Endothelial cell of umbilical vein (primary cell): Measurements from ENCODE around the gene SLAIN2. TPM values are rescaled to one million over a fixed set of nuclear protein-coding genes. Genes with fewer than 3 reads are reported as not detected.

Experiments
- BruUV-seq: library from RNA; stranded (reverse); fragments of 400-500 nt; replicated peaks from 2 replicates; lab custom pipeline; 2021; lab: Mats Ljungman, UMichigan
- CTCF ChIA-PET: fragments of 300-600, 350-600 bp; sonication (Branson Sonifier 250); formaldehyde crosslinking; loops from one replicate; lab custom pipeline; 2021; ENCODE audit warnings: antibody characterized with exemption, inconsistent platforms; lab: Charles Lee
- POLR2A ChIA-PET: fragments of 300-600, 350-600 bp; sonication (Branson Sonifier 250); formaldehyde crosslinking; loops from one replicate; lab custom pipeline; 2021; ENCODE audit warnings: antibody characterized with exemption, inconsistent platforms; lab: Charles Lee
- DNase-seq: peaks from one replicate; pipeline ENCODE4 v3.0.0-alpha.2; 2011; ENCODE audit warnings: low read depth, low spot score
- FAIRE-seq: peaks from 2 replicates; lab custom pipeline; 2011; peaks lifted over from hg19 to GRCh38; lab: Jason Lieb, UNC
- H2AFZ ChIP-seq: 2 replicates; pipeline ENCODE4 v1.6.0; 2012; ENCODE audit warnings: low read depth, low read length, control low read depth, inconsistent platforms
- H3K27ac ChIP-seq: 2 replicates; pipeline ENCODE4 v1.5.1; 2011; ENCODE audit warnings: low read depth, mild to moderate bottlenecking, control low read depth, low read length, moderate library complexity; ENCODE audit not compliant: insufficient read depth
- H3K27me3 ChIP-seq, 2 experiments: 2 replicates each; pipeline versions ENCODE4 v1.6.0 to v1.6.1; 2011; ENCODE audit warnings: low read length in 2 of 2, mixed read lengths in 1 of 2; ENCODE audit not compliant: control insufficient read depth in 2 of 2, insufficient read depth in 2 of 2
- H3K36me3 ChIP-seq, 2 experiments: 2 replicates in 1 of 2; 3 replicates in 1 of 2; pipeline ENCODE4 v1.5.1; 2011; ENCODE audit warnings: low read length in 2 of 2, mild to moderate bottlenecking in 1 of 2, moderate library complexity in 1 of 2; ENCODE audit not compliant: control insufficient read depth in 2 of 2, insufficient read depth in 2 of 2; ENCODE audit errors: extremely low read depth in 1 of 2
- H3K4me1 ChIP-seq: 3 replicates; pipeline ENCODE4 v1.5.1; 2011; ENCODE audit warnings: mild to moderate bottlenecking, low read length; ENCODE audit not compliant: control insufficient read depth, insufficient read depth; ENCODE audit errors: extremely low read depth
- H3K4me2 ChIP-seq: 2 replicates; pipeline ENCODE4 v1.6.1; 2011; ENCODE audit warnings: low read length, control low read depth, mixed read lengths; ENCODE audit not compliant: insufficient read depth
- H3K4me3 ChIP-seq, 3 experiments: fragments of 200-600 bp in 1 of 3; sonication (generic), shearing (Covaris generic) in 1 of 3; replicated peaks in 1 of 3; 2 replicates each; pipeline ENCODE4 v1.5.1; 2011 to 2016; ENCODE audit warnings: control low read depth in 3 of 3, low read length in 3 of 3, mild to moderate bottlenecking in 2 of 3, inconsistent platforms in 1 of 3, low read depth in 1 of 3, moderate library complexity in 1 of 3; ENCODE audit not compliant: insufficient read depth in 1 of 3
- H3K79me2 ChIP-seq: 2 replicates; pipeline ENCODE4 v1.6.0; 2012; ENCODE audit warnings: low read length, inconsistent platforms; ENCODE audit not compliant: control insufficient read depth, insufficient read depth
- H3K9ac ChIP-seq: replicated peaks from 2 replicates; pipeline ENCODE3; 2011; ENCODE audit warnings: low read length, control low read depth; ENCODE audit not compliant: insufficient read depth; ENCODE audit errors: extremely low read depth
- H3K9me1 ChIP-seq: replicated peaks from 3 replicates; pipeline ENCODE4 v1.6.0; 2011; ENCODE audit warnings: mild to moderate bottlenecking, low read length; ENCODE audit not compliant: control insufficient read depth, insufficient read depth; ENCODE audit errors: extremely low read depth
- H3K9me3 ChIP-seq: replicated peaks from 2 replicates; pipeline ENCODE4 v1.5.1; 2012; ENCODE audit warnings: low read length, inconsistent platforms; ENCODE audit not compliant: control insufficient read depth, insufficient read depth
- H4K20me1 ChIP-seq: replicated peaks from 2 replicates; pipeline ENCODE3; 2011; ENCODE audit warnings: mild to moderate bottlenecking, low read length; ENCODE audit not compliant: control insufficient read depth, insufficient read depth; ENCODE audit errors: extremely low read depth
- CTCF ChIP-seq, 2 donors: IDR thresholded peaks; 1 replicate in 1 of 2; 2 replicates in 1 of 2; pipeline ENCODE4 v1.5.1; 2011; ENCODE audit warnings: low read length in 2 of 2, mild to moderate bottlenecking in 2 of 2, moderate library complexity in 2 of 2, control low read depth in 1 of 2, inconsistent platforms in 1 of 2, low read depth in 1 of 2; ENCODE audit not compliant: insufficient read depth in 1 of 2; ENCODE audit errors: extremely low read depth in 1 of 2
- EZH2 ChIP-seq: IDR thresholded peaks from 2 replicates; pipeline ENCODE4 v1.6.1; 2012; ENCODE audit warnings: borderline replicate concordance, low read depth, mild to moderate bottlenecking, moderate library complexity, low read length, inconsistent platforms; ENCODE audit not compliant: severe bottlenecking
- FOS ChIP-seq: IDR thresholded peaks from 2 replicates; pipeline ENCODE4 v1.6.1; 2011; ENCODE audit warnings: mild to moderate bottlenecking, low read length, moderate library complexity, borderline replicate concordance; ENCODE audit not compliant: insufficient read depth
- GATA2 ChIP-seq: IDR thresholded peaks from 2 replicates; pipeline ENCODE4 v1.7.0; 2011; ENCODE audit warnings: low read depth, mild to moderate bottlenecking, moderate library complexity, mixed read lengths, low read length; ENCODE audit not compliant: insufficient read length, insufficient read depth
- JUN ChIP-seq: IDR thresholded peaks from 2 replicates; pipeline ENCODE4 v1.6.1; 2011; ENCODE audit warnings: borderline replicate concordance, low read depth; ENCODE audit not compliant: insufficient read length, insufficient read depth
- MYC ChIP-seq: IDR thresholded peaks from one replicate; pipeline ENCODE4 v1.6.1; 2011; ENCODE audit warnings: mild to moderate bottlenecking, low read depth, low read length
- POLR2A ChIP-seq: IDR thresholded peaks from 2 replicates; pipeline ENCODE4 v1.6.1; 2012; ENCODE audit warnings: low read depth, mild to moderate bottlenecking, control low read depth, low read length
- POLR2AphosphoS5 ChIP-seq: IDR thresholded peaks from 2 replicates; pipeline ENCODE4 v1.6.1; 2012; ENCODE audit warnings: low read depth, mild to moderate bottlenecking, control low read depth, low read length, moderate library complexity; ENCODE audit not compliant: insufficient read depth
- dilution Hi-C: fragments of 300-500 bp; cut with MboI; formaldehyde crosslinking; loops from one replicate; pipeline ENCODE4 v1.15.0; 2019; ENCODE audit warnings: low sequenced_read_pairs; ENCODE audit not compliant: extremely low pct_ligation_motif_present
- intact Hi-C: fragments of 100-400 bp; cut with micrococcal nuclease; formaldehyde crosslinking; loops from one replicate; pipeline ENCODE4 v1.10.0; 2022
- polyA plus RNA-seq, 4 experiments: library from polyadenylated mRNA; depleted of rRNA in 3 of 4; stranded (reverse) in 3 of 4; unstranded in 1 of 4; fragments of >200 nt; gene quantifications; 2 replicates each; pipeline versions ENCODE4 v1.2.1 to v1.2.3, GENCODE V29; 2011 to 2012; ENCODE audit warnings: missing spikeins in 1 of 4
- total RNA-seq: library from RNA; stranded (reverse); gene quantifications from 2 replicates; pipeline ENCODE4 v1.2.3, GENCODE V29; 2021
- TF ChIP-seq, protein P1 (sequence below): IDR thresholded peaks from 2 replicates; pipeline ENCODE4 v1.6.1; 2011; ENCODE audit not compliant: insufficient read depth, insufficient read length

Gene SLAIN2
- total and polyA plus RNA-seq, 2 donors (not counting 3 experiments of a cell fraction or from before 2014, with no cell fraction given): 27.4 to 49.5 TPM

- Histone ChIP-seq H3K27me3 (no peaks in the 10 kb centered on the region), H3K9ac (no peak overlapping the region), H3K4me2 (peak overlapping the region; percentile 55), H2AFZ (no peak overlapping the region), H4K20me1 (no peaks in the 10 kb centered on the region), H3K79me2 (no peaks in the 10 kb centered on the region), H3K4me3 (no peak overlapping the region), H3K9me1 (no peaks in the 10 kb centered on the region), H3K4me1 (peaks cover 11% of the 10 kb centered on the region), H3K36me3 (no peaks in the 10 kb centered on the region), H3K9me3 (no peaks in the 10 kb centered on the region), H3K27ac (peak overlapping the region; percentile 23)
- ChIA-PET POLR2A (no interaction called here), CTCF (interaction anchor here (1.4 kb wide), 1 partner anchor 9 kb away, joined by 4 read pairs; no protein-coding TSS in a partner anchor)
- BruUV-seq: no TSS peak
- dilution Hi-C loops: no loop called here
- TF ChIP-seq JUN (peak; percentile 22), POLR2A (no peak), MYC (no peak), EZH2 (no peak), CTCF (IDR thresholded peaks at IDR 0.05; ENCODE audit: extremely low read depth in 1 of 2, insufficient read depth in 1 of 2, low read depth in 1 of 2, low read length in 2 of 2) (no peak), GATA2 (no peak), FOS (peak; percentile 73), POLR2AphosphoS5 (no peak)
- TF ChIP-seq, protein P1, sequence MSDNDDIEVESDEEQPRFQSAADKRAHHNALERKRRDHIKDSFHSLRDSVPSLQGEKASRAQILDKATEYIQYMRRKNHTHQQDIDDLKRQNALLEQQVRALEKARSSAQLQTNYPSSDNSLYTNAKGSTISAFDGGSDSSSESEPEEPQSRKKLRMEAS: no peak
- DNase-seq: peak; percentile 62
- peak; percentile 76 for FAIRE-seq
- intact Hi-C loops: loop anchor here (1.0 kb wide), 1 partner anchor 11 kb away; the partner anchor contains the start of gene SLAIN2
Observed at GRCh38 chr4:48329976-48330375, 11.4 kb upstream of the SLAIN2 start.
